Stimulated activated CD4-positive, alpha-beta T cell treated with anti-CD3 and anti-CD28 coated beads, Interleukin-2, amount 100 ng/mL, for 24 hours (primary cell): ENCODE results near the gene PLA2G12A.

Experiments
- DNase-seq, 2 donors: peaks; one replicate each; pipeline ENCODE4 v3.0.0-alpha.2; 2020

The PLA2G12A gene

DNA sequence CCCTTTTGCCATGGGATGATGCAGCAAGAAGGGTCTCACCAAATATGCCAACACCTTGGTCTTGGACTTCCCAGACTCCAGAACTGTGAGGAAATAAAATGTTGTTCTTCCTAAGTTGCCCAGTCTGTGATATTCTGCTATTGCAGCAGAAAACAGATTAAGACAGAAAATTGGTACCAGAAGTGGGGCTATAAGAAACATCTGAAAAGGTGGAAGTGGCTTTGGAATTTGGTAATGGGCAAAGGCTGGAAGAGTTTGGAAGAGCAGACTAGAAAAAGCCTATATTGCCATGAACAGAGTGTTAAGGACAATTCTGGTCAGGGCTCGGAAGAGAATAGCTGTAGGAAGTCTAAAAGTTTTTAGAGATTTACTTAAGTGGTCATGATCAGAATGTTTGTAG is 54.0 kb downstream of the PLA2G12A start:
- DNase-seq: no peak

DNA sequence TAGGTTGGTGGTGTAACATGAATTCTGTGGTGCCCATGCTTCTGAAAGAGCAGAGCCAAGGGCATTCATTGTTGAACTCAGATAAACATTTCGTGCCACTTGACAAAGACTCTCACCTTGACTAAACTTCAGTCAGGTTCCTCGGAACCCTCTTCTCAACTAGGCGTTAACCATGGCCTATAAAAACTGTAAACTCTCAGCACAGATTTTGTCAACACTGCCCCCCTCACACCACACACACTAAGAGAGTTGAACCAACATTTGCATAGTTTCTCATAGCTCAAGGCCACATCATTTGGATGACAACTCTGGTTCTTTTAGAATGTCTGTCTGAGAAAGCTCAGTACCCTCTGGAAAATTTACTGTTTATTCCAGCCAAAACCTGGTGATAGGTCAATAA is 54.7 kb downstream of the PLA2G12A start:
- DNase-seq: no peak

DNA sequence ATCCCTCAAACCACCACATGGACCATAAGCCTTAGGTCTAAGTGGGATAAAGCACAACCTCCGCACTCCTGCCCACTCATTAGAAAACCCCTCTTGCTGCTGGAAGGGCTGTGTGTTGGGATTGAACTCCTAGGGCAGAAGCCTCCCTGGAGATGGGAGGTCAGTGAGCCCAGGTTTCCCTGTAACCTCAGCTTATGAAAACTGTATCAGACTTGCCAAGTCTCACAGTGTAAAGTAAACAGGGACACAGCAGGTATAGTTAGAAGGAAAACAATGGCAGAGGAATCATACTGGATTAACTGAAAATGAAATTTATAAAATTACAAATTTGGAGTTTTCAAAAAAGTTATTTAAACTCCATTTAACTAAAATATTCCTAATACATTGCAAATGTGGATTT is 56.6 kb downstream of the PLA2G12A start:
- DNase-seq: no peak

DNA sequence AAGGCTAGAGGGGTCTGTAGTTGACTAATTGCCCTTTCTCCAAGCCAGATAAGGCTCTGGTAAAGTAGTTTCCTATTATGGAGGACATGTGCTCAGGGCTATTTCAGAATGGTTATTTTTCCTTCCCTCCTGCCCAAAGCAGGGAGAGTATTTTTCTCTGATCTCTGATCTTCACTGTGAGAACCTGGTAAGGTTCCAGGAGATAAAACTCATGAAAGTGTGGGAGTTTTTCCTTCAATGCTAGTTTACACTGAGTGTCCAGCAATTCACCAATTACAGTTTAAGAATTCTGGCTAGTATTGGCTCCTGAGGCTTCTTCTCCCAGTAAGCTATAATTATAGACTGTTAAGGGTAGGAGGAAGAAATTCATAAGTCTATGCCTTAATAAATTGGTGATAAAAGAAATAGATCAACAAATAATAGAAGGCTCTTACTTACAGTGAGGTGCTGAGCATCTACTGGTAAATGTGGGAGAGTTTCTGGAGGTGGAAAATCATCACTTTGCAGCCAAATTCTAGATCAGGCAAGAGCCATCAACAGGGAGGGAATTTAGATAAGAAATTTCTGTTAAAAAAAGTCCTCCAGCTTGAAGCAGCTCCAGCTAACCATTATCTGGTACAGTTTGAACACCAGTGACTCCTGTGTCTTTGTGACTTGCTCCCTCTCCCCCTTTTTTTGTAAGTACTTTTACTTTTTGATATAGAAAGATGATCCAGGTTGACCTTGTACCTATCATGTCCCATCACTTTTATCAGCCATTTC is 57.5 kb downstream of the PLA2G12A start:
- DNase-seq: no peak

DNA sequence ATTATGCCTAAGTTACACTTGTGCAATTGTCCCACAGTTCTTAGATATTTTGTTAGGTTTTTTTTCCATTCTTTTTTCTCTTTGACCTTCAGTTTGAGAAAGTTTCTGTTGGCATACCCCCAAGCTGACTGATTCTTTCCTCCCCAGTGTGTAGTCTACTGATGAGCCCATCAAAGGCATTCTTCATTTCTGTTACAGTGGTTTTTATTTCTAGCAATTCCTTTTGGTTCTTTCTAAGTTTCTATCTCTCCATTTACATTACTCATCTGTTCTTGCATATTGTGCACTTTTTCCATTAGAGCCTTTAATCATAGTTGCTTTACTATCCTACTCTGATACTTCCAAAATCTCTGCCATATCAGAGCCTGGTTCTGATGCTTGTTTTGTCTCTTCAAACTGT is 58.5 kb downstream of the PLA2G12A start:
- DNase-seq: peak; percentile 28 to 30

DNA sequence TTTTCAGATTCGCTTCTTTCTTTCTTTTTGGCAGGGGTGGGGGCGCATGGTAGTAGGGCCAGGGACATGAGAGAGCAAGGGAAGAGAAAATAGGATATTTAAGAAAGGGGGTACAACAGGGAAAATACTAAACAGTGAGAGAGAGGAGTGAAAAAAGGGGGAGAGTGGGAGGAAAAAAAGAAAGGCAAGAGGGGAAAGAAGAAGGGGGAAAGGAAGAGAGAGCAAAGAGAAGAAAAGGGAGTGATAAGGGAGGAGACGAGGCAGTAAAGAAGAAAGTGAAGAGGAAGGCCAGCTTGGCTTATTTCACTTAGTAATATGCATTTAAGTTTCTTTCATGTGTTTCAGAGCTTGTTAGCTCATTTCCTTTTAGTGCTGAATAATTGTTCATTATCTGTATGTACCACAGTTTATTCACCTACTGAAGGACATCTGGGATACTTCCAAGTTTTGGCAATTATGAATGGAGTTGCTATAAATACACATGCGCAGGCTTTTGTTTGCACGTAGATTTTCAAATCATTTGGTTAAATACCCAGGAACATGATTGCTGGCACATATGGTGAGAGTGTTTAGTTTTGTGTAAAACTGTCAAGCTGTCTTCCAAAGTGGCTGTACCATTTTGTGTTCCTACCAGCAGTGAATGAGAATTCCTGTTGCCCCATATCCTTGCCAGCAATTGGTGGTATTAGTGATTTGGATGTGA is 63.9 kb downstream of the PLA2G12A start:
- DNase-seq: no peak

DNA sequence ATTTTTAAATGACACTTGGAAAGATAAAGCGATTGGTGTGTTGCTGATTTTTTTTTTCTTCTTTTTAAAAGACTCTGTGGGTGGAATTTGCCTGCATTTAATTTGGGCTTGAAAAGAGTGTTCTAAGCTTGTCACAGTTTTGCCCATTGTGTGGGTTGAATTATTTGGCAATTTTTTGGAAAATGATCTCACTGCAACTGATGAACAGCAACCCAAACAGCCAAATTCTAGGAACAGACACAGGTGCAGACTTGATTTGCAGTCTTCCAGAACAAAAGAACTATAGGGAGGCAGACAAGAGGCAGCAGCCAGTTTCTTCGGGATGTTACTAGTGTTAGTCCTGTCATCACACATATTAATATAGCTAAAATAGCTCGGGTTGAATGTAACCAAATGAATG is 67.1 kb downstream of the PLA2G12A start:
- no peak for DNase-seq

DNA sequence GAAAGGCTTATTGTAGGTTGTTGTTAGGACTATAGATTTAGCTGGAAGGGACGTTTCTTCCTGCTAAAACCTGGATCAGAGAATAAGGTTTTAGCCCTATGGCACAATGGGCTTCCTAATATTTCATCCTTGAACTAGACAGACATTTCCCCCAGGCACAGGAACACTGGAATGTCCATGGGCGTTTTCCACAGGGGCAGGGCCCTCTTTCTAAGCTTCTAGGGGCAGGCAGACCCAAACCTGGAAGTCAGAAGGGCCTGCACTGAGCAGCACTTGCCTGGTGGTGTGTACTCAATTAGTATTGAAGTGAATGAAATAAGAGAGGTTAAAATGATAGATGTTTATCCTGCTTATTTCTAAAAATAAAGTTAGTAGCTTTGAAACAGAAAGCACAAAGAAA is 67.8 kb downstream of the PLA2G12A start:
- DNase-seq: no peak
